RPMI8226 (cell line): ENCODE data around the gene CORIN.
"Not testable (repeated sequence)": the region's sequence is repeated elsewhere in the genome, so short reads cannot be mapped to it uniquely, and the experiment has no call there.

Experiments
- DNase-seq: peaks from one replicate; pipeline ENCODE4 v3.0.0-alpha.2; 2015

Gene CORIN

GRCh38 chr4:47767956-47768355, 69.9 kb downstream of the CORIN start:
- DNase-seq: not testable (repeated sequence)

GRCh38 chr4:47763279-47763678, 74.6 kb downstream of the CORIN start:
- DNase-seq: no peak

- DNase-seq: no peak
Measured at GRCh38 chr4:47762376-47763266, 75.2 kb downstream of the CORIN start.

- not testable (repeated sequence) for DNase-seq
Measured at GRCh38 chr4:47753316-47753715, 84.6 kb downstream of the CORIN start.

- no peak for DNase-seq
Measured at GRCh38 chr4:47752214-47752613, 85.7 kb downstream of the CORIN start.

- DNase-seq: no peak
Measured at GRCh38 chr4:47750788-47751187, 87.1 kb downstream of the CORIN start.

- DNase-seq: no peak
Measured at GRCh38 chr4:47749858-47750257, 88.0 kb downstream of the CORIN start.

GRCh38 chr4:47749060-47749459, 88.8 kb downstream of the CORIN start:
- no peak for DNase-seq

GRCh38 chr4:47747846-47748494, 89.9 kb downstream of the CORIN start:
- DNase-seq: no peak

- no peak for DNase-seq
Measured at GRCh38 chr4:47747211-47747610, 90.7 kb downstream of the CORIN start.

- DNase-seq: no peak
Measured at GRCh38 chr4:47746122-47746521, 91.7 kb downstream of the CORIN start.

GRCh38 chr4:47744843-47745382, 93.0 kb downstream of the CORIN start:
- no peak for DNase-seq

- DNase-seq: peak; percentile 26
Measured at GRCh38 chr4:47744253-47744652, 93.6 kb downstream of the CORIN start.

- DNase-seq: no peak
Measured at GRCh38 chr4:47741200-47741599, 96.7 kb downstream of the CORIN start.

- no peak for DNase-seq
Measured at GRCh38 chr4:47737326-47737725, 100.5 kb downstream of the CORIN start.

GRCh38 chr4:47736555-47736954, 101.3 kb downstream of the CORIN start:
- DNase-seq: no peak

- DNase-seq: no peak
Measured at GRCh38 chr4:47736146-47736545, 101.7 kb downstream of the CORIN start.

GRCh38 chr4:47733302-47734175, 104.3 kb downstream of the CORIN start:
- DNase-seq: no peak

GRCh38 chr4:47731182-47731581, 106.7 kb downstream of the CORIN start:
- no peak for DNase-seq

- DNase-seq: no peak
Measured at GRCh38 chr4:47729131-47729680, 108.7 kb downstream of the CORIN start.

GRCh38 chr4:47721892-47722575, 115.8 kb downstream of the CORIN start:
- no peak for DNase-seq

- DNase-seq: no peak
Measured at GRCh38 chr4:47721485-47721884, 116.4 kb downstream of the CORIN start.
